Uterus (tissue), 4 donors: ENCODE measurements around the gene ADRB1. TPM values are rescaled to one million over a fixed set of nuclear protein-coding genes. Genes with fewer than 3 reads are reported as not detected.

Experiments used
- DNase-seq, 2 donors: peaks; one replicate each; pipeline ENCODE4 v3.0.0-alpha.2; 2019 to 2020
- H3K27ac ChIP-seq, 2 donors: fragments of 200-600 bp; sonication (generic); 1 replicate in 1 of 2; 2 replicates in 1 of 2; pipeline ENCODE4 v1.5.1; 2016 to 2018
- H3K27me3 ChIP-seq, 2 donors: fragments of 200-600 bp; sonication (generic); one replicate each; pipeline ENCODE4 v1.5.1; 2018 to 2019; ENCODE audit warnings: control low read depth in 1 of 2
- H3K36me3 ChIP-seq, 2 donors: fragments of 200-600 bp; sonication (generic); one replicate each; pipeline ENCODE4 v1.5.1; 2019; ENCODE audit warnings: control low read depth in 1 of 2
- H3K4me1 ChIP-seq, 2 donors: fragments of 200-600 bp; sonication (generic); one replicate each; pipeline ENCODE4 v1.5.1; 2018 to 2019; ENCODE audit warnings: control low read depth in 1 of 2
- H3K4me3 ChIP-seq, 2 donors: fragments of 200-600 bp; sonication (generic); 1 replicate in 1 of 2; 2 replicates in 1 of 2; pipeline ENCODE4 v1.5.1; 2018 to 2019; ENCODE audit warnings: mild to moderate bottlenecking in 1 of 2
- H3K9me3 ChIP-seq, 2 donors: fragments of 200-600 bp; sonication (generic); one replicate each; pipeline ENCODE4 v1.5.1; 2019; ENCODE audit warnings: control low read depth in 1 of 2
- CTCF ChIP-seq, 4 experiments: fragments of 200-600 bp in 2 of 4; fragments of 450-650 bp in 2 of 4; sonication (generic) in 2 of 4; IDR thresholded peaks; one replicate each; pipeline ENCODE4 v1.5.1; 2016 to 2019; ENCODE audit warnings: antibody characterized with exemption in 4 of 4, mild to moderate bottlenecking in 2 of 4, moderate library complexity in 1 of 4
- POLR2A ChIP-seq, 2 donors: fragments of 450-650 bp; IDR thresholded peaks; one replicate each; pipeline ENCODE4 v1.6.1; 2016; ENCODE audit warnings: antibody characterized with exemption in 2 of 2, mild to moderate bottlenecking in 1 of 2, moderate library complexity in 1 of 2
- intact Hi-C: fragments of 100-400 bp; cut with DNase I; formaldehyde crosslinking; loops from one replicate; pipeline ENCODE4 v1.15.1; 2023; ENCODE audit warnings: low total_unique reads
- total RNA-seq, 4 donors: library from RNA; depleted of rRNA in 3 of 4; stranded (reverse); fragments of >200 nt in 3 of 4; gene quantifications; one replicate each; pipeline versions ENCODE4 v1.1.0 to v1.2.4, GENCODE V29; 2014 to 2023
- donor health status: DM: yes; HTN: yes; CAD: no.

Gene ADRB1
- total RNA-seq, 4 donors from 2014 or later, result 0.18 TPM; not detected in 3

DNA sequence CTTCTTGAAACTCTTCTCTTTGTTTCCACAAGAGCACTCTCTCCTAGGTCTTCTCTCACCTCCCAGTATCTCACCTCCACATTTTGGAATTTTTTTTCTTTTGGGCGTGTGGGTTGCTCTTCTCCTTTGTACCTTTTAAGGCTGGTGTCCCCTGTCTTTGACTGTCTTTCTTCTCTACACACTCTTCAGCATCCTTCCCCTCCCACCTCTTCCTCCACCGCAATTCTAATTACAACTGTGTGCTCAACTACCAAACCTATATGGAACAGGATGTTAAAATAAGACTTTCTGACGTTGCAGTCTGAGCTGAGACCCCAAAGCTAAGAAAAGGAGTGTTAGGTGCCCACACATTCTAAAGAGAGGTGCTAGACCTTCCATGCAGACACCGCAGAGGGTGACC, 14.0 kb upstream of the ADRB1 start:
- no peaks in the 10 kb centered on the region for H3K27me3 ChIP-seq
- intact Hi-C loops, result no loop called here
- no peak overlapping the region for H3K27ac ChIP-seq
- H3K4me1 ChIP-seq, result no peaks in the 10 kb centered on the region
- H3K4me3 ChIP-seq, result no peak overlapping the region
- no peaks in the 10 kb centered on the region for H3K36me3 ChIP-seq
- H3K9me3 ChIP-seq, result no peaks in the 10 kb centered on the region
- TF ChIP-seq CTCF (IDR thresholded peaks at IDR 0.05) (no peak), POLR2A (IDR thresholded peaks at IDR 0.05) (no peak)
- DNase-seq, result no peak

DNA sequence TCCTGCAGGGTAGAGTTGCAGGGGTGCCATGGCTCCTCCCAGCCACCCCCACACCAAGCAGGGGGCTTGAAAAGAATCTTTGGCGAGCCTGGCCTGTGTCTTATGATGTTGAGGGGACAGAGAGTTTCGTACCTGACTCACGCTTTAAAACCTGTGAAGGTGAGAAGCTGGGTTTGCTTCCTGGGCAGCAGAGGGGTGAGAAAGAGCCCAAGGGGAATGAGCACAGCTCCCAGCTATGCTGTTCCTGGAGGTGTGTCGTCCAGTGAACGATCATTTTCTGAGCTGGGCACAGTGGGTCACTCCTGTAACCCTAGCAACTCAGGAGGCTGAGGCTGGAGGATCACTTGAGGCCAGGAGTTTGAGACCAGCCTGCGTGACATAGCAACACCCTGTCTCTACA, 13.5 kb upstream of the ADRB1 start:
- intact Hi-C loops, result no loop called here
- TF ChIP-seq POLR2A (IDR thresholded peaks at IDR 0.05) (no peak), CTCF (IDR thresholded peaks at IDR 0.05) (no peak)
- Histone ChIP-seq H3K4me3 (no peak overlapping the region), H3K27me3 (no peaks in the 10 kb centered on the region), H3K9me3 (no peaks in the 10 kb centered on the region), H3K36me3 (no peaks in the 10 kb centered on the region), H3K4me1 (no peaks in the 10 kb centered on the region), H3K27ac (no peak overlapping the region)
- DNase-seq, result no peak

DNA sequence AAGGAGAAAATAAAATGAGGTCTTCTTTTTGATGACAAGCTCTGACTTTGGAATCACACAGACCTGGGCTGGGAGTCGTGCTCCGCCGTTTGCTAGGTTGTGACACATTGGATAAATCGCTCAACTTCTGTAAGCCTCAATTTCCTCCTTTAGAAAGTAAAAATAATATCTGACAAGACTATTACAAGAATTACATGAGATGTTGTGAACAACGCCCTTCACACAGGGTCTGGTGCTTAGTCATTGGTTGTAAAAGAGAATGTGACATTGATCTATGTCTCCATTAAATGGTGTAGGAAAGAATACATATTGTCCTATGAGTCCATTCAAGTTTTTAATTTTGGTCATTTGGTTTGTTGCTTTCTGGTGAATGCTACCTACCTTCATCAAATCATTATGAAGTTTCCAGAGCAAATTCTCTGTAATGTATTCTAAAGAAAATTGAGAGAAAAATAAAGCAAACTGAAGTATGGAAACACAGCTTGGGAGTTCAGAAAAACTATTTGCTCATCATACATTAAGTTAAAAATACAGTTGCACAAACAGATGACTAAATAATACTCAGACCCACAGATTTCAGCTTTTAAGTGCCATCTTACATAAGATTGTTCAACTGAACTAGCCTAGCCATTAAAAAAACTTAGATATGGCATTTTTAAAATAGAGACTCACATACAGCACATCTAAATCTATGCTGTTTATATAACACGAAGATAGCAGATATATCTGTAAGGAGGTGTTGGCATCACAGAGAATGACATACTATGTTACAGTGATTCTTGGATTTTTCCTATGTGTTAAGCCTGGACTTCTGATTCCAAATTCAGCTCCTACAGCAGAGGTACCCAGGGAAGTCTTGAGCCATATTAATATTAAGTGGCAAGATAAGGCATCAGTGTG, 12.3 kb upstream of the ADRB1 start:
- H3K27me3 ChIP-seq, result no peaks in the 10 kb centered on the region
- no peak overlapping the region for H3K4me3 ChIP-seq
- H3K9me3 ChIP-seq, result no peaks in the 10 kb centered on the region
- DNase-seq, result no peak
- no peak overlapping the region for H3K27ac ChIP-seq
- intact Hi-C loops, result no loop called here
- H3K36me3 ChIP-seq, result no peaks in the 10 kb centered on the region
- no peaks in the 10 kb centered on the region for H3K4me1 ChIP-seq
- TF ChIP-seq CTCF (IDR thresholded peaks at IDR 0.05), result no peak
- TF ChIP-seq POLR2A (IDR thresholded peaks at IDR 0.05), result no peak

GRCh38 chr10:114033566-114033965, 10.1 kb upstream of the ADRB1 start:
- no peak for DNase-seq
- intact Hi-C loops, result no loop called here
- no peak overlapping the region for H3K4me3 ChIP-seq

More at GRCh38 chr10:114033566-114033965, 10.1 kb upstream of the ADRB1 start:
- Histone ChIP-seq H3K9me3 (no peaks in the 10 kb centered on the region), H3K27me3 (no peaks in the 10 kb centered on the region), H3K36me3 (no peaks in the 10 kb centered on the region), H3K27ac (no peak overlapping the region), H3K4me1 (no peaks in the 10 kb centered on the region)
- TF ChIP-seq CTCF (IDR thresholded peaks at IDR 0.05), result no peak
